Upper lobe of left lung (tissue), 4 donors: ENCODE measurements around the gene AIMP1.

Experiments used
- POLR2A ChIP-seq, 4 donors: fragments of 450-650 bp; IDR thresholded peaks; one replicate each; pipeline ENCODE4 v1.5.1; 2016 to 2017; ENCODE audit warnings: antibody characterized with exemption in 4 of 4, mild to moderate bottlenecking in 2 of 4
- POLR2AphosphoS5 ChIP-seq, 2 donors: sonication (generic); formaldehyde crosslinking; IDR thresholded peaks; one replicate each; pipeline ENCODE4 v1.5.1; 2017; ENCODE audit warnings: antibody characterized with exemption in 2 of 2
- TF ChIP-seq, protein P1 (sequence below), 6 experiments: fragments of 450-650 bp in 4 of 6; fragments of 200-600 bp in 2 of 6; sonication (generic) in 2 of 6; IDR thresholded peaks; one replicate each; pipeline ENCODE4 v1.5.1; 2016 to 2019; ENCODE audit warnings: antibody characterized with exemption in 6 of 6

DNA sequence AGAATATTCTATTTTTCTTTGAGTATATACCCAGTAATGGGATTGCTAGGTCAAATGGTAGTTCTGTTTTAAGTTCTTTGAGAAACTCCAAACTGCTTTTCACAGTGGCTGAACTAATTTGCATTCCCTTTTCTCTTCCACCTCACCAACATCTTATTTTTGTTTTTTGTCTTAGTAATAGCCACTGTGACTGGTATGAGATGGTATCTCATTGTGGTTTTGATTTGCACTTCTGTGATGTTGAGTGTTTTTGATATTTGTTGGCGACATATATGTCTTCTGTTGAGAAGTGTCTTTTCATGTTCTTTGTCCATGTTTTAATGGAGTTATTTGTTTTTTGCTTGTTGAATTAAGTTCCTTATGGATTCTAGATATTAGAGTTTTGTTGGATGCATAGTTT is 24.4 kb downstream of the AIMP1 start:
- TF ChIP-seq, protein P1, sequence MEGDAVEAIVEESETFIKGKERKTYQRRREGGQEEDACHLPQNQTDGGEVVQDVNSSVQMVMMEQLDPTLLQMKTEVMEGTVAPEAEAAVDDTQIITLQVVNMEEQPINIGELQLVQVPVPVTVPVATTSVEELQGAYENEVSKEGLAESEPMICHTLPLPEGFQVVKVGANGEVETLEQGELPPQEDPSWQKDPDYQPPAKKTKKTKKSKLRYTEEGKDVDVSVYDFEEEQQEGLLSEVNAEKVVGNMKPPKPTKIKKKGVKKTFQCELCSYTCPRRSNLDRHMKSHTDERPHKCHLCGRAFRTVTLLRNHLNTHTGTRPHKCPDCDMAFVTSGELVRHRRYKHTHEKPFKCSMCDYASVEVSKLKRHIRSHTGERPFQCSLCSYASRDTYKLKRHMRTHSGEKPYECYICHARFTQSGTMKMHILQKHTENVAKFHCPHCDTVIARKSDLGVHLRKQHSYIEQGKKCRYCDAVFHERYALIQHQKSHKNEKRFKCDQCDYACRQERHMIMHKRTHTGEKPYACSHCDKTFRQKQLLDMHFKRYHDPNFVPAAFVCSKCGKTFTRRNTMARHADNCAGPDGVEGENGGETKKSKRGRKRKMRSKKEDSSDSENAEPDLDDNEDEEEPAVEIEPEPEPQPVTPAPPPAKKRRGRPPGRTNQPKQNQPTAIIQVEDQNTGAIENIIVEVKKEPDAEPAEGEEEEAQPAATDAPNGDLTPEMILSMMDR (IDR thresholded peaks at IDR 0.05) = no peak
- TF ChIP-seq POLR2A (IDR thresholded peaks at IDR 0.05) = no peak
- TF ChIP-seq POLR2AphosphoS5 (IDR thresholded peaks at IDR 0.05) = no peak
